Measurements from ENCODE around the gene ACCS.

ACCS gene

GRCh38 chr11:44116234-44116830, 50.3 kb downstream of the ACCS start:
- no peak for TF ChIP-seq CTCF (IDR thresholded peaks at IDR 0.05; ENCODE audit: control insufficient read depth, insufficient read depth, low read depth, low read length, missing control alignments)
- DNase-seq (ENCODE audit: low read depth): no peak
- no peak overlapping the region for H3K4me3 ChIP-seq (ENCODE audit: control insufficient read depth, low read depth, low read length)

GRCh38 chr11:44120169-44120568, 54.1 kb downstream of the ACCS start:
- DNase-seq (ENCODE audit: low read depth): no peak
- H3K4me3 ChIP-seq (ENCODE audit: control insufficient read depth, low read depth, low read length): no peak overlapping the region
- peak; percentile 32 for TF ChIP-seq CTCF (IDR thresholded peaks at IDR 0.05; ENCODE audit: control insufficient read depth, insufficient read depth, low read depth, low read length, missing control alignments)

- H3K4me3 ChIP-seq (ENCODE audit: control insufficient read depth, low read depth, low read length): no peak overlapping the region
- no peak for DNase-seq (ENCODE audit: low read depth)
- no peak for TF ChIP-seq CTCF (IDR thresholded peaks at IDR 0.05; ENCODE audit: control insufficient read depth, insufficient read depth, low read depth, low read length, missing control alignments)
Measured at GRCh38 chr11:44125598-44125997, 59.5 kb downstream of the ACCS start.

- H3K4me3 ChIP-seq (ENCODE audit: control insufficient read depth, low read depth, low read length): no peak overlapping the region
- no peak for TF ChIP-seq CTCF (IDR thresholded peaks at IDR 0.05; ENCODE audit: control insufficient read depth, insufficient read depth, low read depth, low read length, missing control alignments)
- DNase-seq (ENCODE audit: low read depth): no peak
Measured at GRCh38 chr11:44126304-44126703, 60.2 kb downstream of the ACCS start.

GRCh38 chr11:44127130-44127529, 61.1 kb downstream of the ACCS start:
- TF ChIP-seq CTCF (IDR thresholded peaks at IDR 0.05; ENCODE audit: control insufficient read depth, insufficient read depth, low read depth, low read length, missing control alignments): no peak
- no peak overlapping the region for H3K4me3 ChIP-seq (ENCODE audit: control insufficient read depth, low read depth, low read length)
- no peak for DNase-seq (ENCODE audit: low read depth)

- no peak for TF ChIP-seq CTCF (IDR thresholded peaks at IDR 0.05; ENCODE audit: control insufficient read depth, insufficient read depth, low read depth, low read length, missing control alignments)
- H3K4me3 ChIP-seq (ENCODE audit: control insufficient read depth, low read depth, low read length): no peak overlapping the region
- no peak for DNase-seq (ENCODE audit: low read depth)
Measured at GRCh38 chr11:44128729-44129128, 62.7 kb downstream of the ACCS start.

- no peak overlapping the region for H3K4me3 ChIP-seq (ENCODE audit: control insufficient read depth, low read depth, low read length)
- no peak for TF ChIP-seq CTCF (IDR thresholded peaks at IDR 0.05; ENCODE audit: control insufficient read depth, insufficient read depth, low read depth, low read length, missing control alignments)
- no peak for DNase-seq (ENCODE audit: low read depth)
Measured at GRCh38 chr11:44130751-44131150, 64.7 kb downstream of the ACCS start.
